G401 (cell line): Measurements from ENCODE around the gene UTP14C. TPM values are rescaled to one million over a fixed set of nuclear protein-coding genes. Genes with fewer than 3 reads are reported as not detected.
"Not testable (repeated sequence)": the region's sequence is repeated elsewhere in the genome, so short reads cannot be mapped to it uniquely, and the experiment has no call there.

Experiments used
- DNase-seq: peaks from one replicate; pipeline ENCODE4 v3.0.0-alpha.2; 2015; ENCODE audit warnings: low spot score
- in situ Hi-C: cut with HindIII; loops from 2 replicates; pipeline ENCODE4 v1.10.0; 2016; ENCODE audit warnings: low sequenced_read_pairs, mixed read lengths
- total RNA-seq: library from RNA; depleted of rRNA; stranded (reverse); fragments of >200 nt; shearing (Covaris generic); gene quantifications from 2 replicates; pipeline ENCODE4 v1.2.3, GENCODE V29; 2014; rRNA removed

Gene UTP14C
- total RNA-seq, 1 experiment from 2014 or later: 16.7 TPM

DNA sequence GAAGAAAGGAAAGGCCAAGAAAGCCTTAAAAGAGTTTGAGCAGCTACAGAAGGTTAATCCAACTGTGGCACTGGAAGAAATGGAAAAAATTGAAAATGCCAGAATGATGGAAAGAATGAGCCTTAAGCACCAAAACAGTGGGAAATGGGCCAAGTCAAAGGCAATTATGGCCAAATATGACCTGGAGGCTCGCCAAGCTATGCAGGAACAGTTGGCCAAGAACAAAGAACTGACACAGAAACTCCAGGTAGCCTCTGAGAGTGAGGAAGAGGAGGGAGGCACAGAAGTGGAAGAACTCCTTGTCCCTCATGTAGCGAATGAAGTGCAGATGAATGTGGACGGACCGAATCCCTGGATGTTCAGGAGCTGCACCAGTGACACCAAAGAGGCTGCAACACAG is 5.1 kb downstream of the UTP14C start:
- in situ Hi-C loops: no loop called here
- no peak for DNase-seq

DNA sequence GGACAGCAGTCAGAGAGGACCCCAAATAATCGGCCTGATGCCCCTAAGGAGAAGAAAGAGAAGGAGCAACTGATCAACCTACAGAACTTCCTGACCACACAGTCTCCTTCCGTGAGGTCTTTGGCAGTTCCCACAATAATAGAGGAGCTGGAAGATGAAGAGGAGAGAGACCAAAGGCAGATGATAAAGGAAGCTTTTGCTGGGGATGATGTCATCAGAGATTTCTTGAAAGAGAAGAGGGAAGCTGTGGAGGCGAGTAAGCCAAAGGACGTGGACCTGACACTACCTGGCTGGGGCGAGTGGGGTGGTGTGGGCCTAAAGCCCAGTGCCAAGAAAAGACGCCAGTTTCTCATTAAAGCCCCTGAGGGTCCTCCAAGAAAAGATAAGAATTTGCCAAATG is 5.9 kb downstream of the UTP14C start:
- in situ Hi-C loops: not testable (repeated sequence)

DNA sequence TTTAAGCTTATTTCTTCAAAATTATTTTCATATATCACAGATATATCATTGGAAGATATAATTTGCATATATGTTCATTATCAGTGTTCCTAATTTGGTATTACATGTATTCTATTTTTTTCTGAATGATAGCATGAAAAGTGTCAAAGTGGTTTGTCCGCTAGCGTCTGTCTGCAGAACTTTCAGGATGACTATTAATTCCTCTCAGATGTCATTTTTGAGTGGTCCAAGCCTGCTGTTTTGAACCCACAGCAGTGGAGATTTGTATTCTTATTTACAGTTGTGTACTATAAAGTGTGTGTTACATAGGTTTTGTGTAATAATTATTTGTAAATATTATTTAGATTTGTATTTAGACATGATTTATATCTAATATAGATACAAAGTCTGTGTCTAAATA is 8.5 kb downstream of the UTP14C start:
- DNase-seq: no peak
- in situ Hi-C loops: no loop called here

More for the DNA sequence above, 5.9 kb downstream of the UTP14C start:
- DNase-seq: not testable (repeated sequence)

DNA sequence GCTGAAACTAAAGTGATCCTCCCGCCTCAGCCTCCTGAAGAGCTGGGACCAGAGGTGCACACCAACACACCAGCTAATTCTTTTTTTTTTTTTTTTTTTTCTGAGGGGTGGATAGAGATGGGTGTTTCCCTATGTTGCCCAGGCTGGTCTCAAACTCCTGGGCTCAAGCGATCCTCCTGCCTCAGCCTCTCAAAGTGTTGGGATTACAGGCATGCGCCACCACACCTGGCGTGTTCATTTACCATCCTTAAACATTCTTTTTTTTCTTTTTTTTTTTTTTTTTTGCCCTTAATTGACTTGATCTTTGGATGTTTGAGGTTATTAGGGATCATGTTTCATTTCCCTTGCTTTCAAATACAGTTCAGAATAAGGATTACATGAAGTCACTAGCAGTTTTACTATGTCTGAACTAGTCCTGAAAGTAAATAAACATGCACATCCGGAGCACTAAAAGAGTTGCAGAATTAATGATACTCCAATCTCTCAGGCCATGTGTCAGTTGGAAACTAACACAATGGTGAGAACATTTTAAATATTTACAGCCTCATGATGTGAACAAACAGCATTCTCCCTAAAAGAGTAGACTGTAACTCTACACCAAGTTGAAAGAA is 10.2 kb downstream of the UTP14C start:
- in situ Hi-C loops: no loop called here

DNA sequence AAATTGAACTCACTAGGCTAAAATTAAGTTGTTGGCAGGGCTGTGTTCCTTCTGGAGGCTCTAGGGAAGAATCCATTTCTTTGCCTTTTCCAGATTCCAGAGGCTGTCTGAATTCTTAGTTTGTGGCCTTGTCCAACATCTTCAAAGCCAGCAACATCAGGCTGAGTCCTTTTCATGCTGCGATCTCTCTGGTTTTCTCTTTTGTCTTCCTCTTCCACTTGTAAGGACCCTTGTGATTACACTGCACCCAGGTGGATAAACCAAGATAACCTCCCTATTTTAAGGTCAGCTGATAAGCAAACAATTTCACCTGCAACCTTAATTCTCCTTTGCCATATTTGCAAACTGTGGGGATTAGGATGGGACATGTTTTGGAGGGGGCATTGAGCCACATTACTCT is 11.5 kb downstream of the UTP14C start:
- in situ Hi-C loops: no loop called here
- DNase-seq: no peak

More for the DNA sequence above, 10.2 kb downstream of the UTP14C start:
- DNase-seq: no peak

DNA sequence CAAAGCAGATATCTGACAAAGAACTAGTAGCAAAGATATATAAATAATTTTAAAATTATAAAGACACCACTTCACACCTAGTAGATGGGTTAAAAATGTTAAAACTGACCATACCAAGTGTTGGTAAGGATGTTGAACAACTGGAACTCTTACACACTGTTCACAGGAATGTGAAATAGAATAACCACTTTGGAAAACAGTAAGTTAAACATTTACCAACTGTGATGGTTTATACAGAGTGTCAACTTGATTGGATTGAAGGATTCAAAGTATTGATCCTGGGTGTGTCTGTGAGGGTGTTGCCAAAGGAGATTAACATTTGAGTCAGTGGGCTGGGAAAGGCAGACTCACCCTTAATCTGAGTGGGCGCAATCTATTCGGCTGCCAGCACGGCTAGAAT is 19.2 kb downstream of the UTP14C start:
- no peak for DNase-seq
- in situ Hi-C loops: no loop called here

DNA sequence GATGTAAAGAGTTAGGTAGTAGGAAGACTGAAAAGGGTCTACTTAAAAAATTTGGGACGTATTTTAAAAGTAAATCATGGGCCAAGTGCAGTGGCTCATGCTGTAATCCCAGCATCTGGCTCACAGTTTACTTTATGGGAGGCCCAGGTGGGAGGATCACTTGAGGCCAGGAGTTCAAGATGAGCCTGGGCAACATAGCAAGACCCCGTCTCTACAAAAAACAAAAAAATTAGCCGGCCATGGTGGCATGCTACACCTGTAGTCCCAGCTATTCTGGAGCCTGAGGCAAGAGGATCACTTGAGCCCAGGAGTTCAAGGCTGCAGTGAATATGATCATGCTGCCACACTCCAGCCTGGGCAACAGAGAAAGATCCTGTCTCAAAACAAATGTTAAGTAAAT is 23.0 kb downstream of the UTP14C start:
- in situ Hi-C loops: no loop called here
- DNase-seq: no peak

DNA sequence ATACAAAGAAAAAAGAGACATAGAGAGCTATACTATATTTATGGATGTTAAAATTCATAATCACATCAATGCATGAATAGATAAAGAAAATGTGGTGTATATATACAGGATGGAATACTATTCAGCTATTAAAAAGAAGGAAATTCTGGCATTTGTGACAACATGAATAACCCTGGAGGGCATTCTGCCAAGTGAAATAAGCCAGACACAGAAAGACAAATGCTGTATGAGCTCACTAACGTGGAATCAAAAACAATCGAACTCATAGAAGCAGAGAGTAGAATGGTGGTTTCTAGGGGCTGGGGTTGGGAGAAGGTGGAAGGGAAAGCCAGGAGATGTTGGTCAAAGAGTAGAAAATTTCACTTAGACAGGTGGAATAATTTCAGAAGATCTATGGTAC is 24.0 kb downstream of the UTP14C start:
- in situ Hi-C loops: no loop called here
- DNase-seq: no peak

DNA sequence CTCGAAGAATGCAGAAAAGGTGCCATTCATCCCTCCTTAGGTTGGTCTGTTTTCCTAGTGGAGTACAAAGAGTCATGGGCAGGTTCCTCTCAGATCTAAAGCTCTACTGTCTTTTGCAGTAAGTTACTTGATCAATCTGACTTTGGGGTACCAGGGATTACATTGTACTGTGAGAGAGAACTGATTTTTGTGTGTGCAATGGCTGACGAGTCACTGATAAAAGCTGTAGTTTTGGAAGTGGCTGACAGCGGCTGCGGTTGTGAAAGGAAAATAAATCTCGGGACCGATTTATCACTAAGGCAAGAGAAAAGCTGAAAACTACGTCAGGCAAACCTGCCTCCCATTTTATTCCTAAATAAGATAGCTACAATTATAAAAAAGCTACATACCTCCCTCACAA is 26.9 kb downstream of the UTP14C start:
- in situ Hi-C loops: no loop called here
- DNase-seq: no peak

DNA sequence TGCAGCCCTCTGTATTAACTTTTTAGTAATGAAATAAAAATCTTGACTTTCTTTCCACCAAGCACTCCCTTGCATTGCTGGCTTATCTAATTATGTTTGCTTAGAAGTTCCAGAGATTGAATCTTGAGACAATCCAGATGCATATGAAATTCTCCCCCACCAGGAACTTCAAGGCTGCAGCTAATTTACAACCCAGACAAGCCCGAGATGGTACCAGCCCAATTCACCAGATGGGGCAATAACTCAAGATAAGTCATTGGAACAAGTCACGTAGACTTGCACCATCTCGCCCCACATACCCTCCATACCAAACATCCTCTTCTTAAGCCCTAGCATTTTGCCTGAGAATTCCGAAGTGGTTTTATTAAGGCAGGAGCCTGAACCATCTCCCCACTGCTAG is 29.0 kb downstream of the UTP14C start:
- no peak for DNase-seq
- in situ Hi-C loops: no loop called here

DNA sequence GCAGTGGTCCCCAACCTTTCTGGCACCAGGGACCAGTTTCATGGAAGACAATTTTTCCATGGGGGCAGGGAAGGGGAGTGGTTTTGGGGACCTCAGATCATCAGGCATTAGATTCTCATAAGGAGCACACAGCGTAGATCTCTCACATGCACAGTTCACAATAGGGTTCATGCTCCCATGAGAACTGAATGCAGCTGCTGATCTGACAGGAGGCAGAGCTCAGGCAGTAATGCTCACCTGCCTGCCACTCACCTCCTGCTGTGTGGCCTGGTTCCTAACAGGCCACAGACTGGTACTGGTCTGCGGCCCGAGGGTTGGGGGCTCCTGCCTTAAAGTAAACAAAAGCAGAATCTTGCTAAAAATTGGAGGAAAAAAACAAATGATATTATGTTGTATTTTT is 36.6 kb downstream of the UTP14C start:
- DNase-seq, in situ Hi-C loops: not testable (repeated sequence)

DNA sequence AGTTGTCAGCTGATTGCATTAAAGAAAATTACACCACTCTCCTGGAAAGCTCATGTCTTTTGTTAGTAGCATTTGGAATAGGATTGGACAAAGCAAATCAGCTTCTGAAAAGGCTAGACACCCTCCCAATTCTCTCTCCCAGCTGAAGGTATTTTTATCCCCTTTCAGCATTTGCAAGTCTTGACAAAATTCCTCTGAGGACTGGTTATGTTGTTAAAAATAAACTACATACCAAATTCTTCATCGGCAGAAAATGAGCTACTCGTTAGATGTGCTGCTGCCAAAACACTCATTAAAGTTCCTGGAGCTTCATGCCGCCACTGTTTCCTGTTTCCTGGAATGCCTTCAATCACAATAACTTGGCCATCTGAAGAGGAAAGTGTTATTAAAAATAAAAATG is 37.1 kb downstream of the UTP14C start:
- in situ Hi-C loops: no loop called here
- DNase-seq: no peak

DNA sequence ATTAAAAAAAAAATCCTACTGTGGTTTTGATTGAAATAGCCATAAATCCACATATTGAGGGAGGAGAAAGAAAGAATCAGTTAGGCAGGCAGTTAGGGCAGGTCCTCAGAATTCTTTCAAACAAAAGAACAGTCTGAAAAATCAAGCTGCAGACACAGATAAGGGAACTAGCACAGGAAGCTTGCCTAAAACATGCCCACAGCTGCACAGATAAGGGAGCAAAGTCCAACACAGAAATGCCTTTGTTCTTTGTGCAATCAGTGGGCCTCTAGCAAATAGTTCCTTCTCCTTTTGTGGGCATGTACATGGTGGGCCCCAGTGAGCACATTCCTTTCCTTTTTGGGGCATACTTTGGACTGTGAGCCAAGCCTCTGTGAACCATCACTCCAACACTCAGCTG is 42.7 kb downstream of the UTP14C start:
- no peak for DNase-seq
- in situ Hi-C loops: no loop called here

DNA sequence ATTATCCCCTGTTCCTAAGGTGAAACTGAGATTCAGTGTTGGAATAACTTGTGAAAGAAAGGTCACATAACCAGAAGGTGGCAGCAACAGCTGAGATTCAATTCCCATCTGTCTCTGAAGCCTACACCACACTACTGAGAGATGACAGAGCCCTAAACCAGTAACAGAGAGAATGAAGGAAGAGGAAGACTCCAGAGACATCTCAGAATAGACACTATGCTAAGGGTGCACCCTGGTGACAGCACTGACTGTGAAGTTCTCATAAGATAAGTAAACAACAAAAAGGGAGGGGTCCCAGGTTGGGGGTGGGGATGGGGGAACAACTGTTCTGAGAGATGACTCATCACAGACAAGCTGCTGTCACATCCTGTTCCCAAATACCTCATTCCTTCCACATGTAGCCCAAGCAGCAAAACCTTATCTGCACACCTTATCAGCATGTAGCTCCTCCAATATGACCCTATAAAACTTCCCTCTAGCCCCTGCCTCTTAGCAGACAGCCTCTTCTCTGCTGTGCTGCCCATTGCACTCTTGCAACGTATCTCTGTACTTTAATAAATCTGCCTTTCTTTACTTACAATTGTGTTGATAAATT is 46.5 kb downstream of the UTP14C start:
- in situ Hi-C loops: no loop called here
- no peak for DNase-seq

Other genes starting within 250 kb of the UTP14C start
- 11.3 and 12.1 TPM in 2 replicates for gene DHRS12, start 220.5 kb upstream of the UTP14C start, total RNA-seq
- 0.10 TPM in 1 of 2 replicates, not detected in the other for gene TMEM272, start 179.5 kb upstream of the UTP14C start, total RNA-seq
- gene CCDC70, start 162.7 kb upstream of the UTP14C start, total RNA-seq: not detected in 2 replicates
- 2.9 and 5.8 TPM in 2 replicates for gene ATP7B, start 13.2 kb upstream of the UTP14C start, total RNA-seq
- 14.8 and 25.1 TPM in 2 replicates for gene ALG11, start 12.3 kb upstream of the UTP14C start, total RNA-seq
- 0.06 TPM in 1 of 2 replicates, not detected in the other for gene NEK5, start 104.4 kb downstream of the UTP14C start, total RNA-seq
- 22.2 and 22.5 TPM in 2 replicates for gene NEK3, start 134.9 kb downstream of the UTP14C start, total RNA-seq